ENCODE data around the gene CTSV. TPM values are rescaled to one million over a fixed set of nuclear protein-coding genes. Genes with fewer than 3 reads are reported as not detected.

The CTSV gene
- total RNA-seq, 1 donor from 2014 or later, result 0.22 TPM

Other genes with a start within 250 kb of the CTSV start
- 4.0 TPM for gene ZNF782, start 184.6 kb downstream of the CTSV start, total RNA-seq
- not detected for gene NUTM2G, start 110.3 kb downstream of the CTSV start, total RNA-seq